Fibroblast of villous mesenchyme (primary cell): Measurements from ENCODE around the gene CACNA2D4. TPM values are rescaled to one million over a fixed set of nuclear protein-coding genes. Genes with fewer than 3 reads are reported as not detected.

Experiments
- DNase-seq: peaks from one replicate; pipeline ENCODE4 v3.0.0-alpha.2; 2010; ENCODE audit warnings: low read depth
- H3K4me3 ChIP-seq: 2 replicates; pipeline ENCODE4 v1.5.1; 2011; ENCODE audit warnings: low read depth, mild to moderate bottlenecking, low read length
- total RNA-seq: library from RNA; depleted of rRNA; stranded (reverse); fragments of >200 nt; gene quantifications from 2 replicates; pipeline ENCODE4 v1.2.3, GENCODE V29; 2012
- TF ChIP-seq, protein P1 (sequence below): IDR thresholded peaks from 2 replicates; pipeline ENCODE4 v1.5.1; 2012; ENCODE audit warnings: low read depth, mild to moderate bottlenecking, low read length; ENCODE audit not compliant: insufficient read depth

Gene CACNA2D4
- total RNA-seq, 1 donor, result 1.7 TPM

DNA sequence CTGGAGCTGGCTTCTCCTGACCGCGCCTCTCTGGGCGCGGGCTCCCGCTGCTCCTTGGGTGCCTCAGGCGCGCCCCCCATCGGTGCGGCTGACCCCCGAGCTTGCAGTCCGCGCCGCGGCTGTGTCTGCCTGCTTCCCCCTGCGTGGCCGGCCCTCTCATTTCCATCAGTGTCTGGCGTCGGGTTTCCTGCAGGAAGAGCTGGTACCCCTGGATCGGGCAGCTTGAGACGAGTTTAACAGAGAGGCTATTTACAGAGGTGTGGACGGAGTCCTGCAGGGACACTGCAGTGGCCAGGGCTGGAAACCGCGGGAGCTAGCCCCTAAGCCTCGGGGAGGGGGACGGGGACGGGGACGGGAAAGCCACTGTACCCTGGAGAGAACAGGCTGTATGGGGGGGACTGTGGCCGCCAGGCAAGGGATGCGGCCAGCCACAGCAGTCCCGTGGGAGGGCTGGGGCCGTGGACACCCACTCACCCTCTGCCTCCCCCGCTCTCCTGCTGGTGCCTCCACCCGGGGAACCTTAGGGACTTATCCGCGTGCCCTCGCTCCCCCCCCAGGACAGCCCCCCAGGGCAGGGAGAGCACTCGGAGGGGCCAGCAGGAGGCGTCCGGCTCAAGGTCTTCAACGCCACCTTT is 3.7 kb upstream of the CACNA2D4 start:
- TF ChIP-seq, protein P1, sequence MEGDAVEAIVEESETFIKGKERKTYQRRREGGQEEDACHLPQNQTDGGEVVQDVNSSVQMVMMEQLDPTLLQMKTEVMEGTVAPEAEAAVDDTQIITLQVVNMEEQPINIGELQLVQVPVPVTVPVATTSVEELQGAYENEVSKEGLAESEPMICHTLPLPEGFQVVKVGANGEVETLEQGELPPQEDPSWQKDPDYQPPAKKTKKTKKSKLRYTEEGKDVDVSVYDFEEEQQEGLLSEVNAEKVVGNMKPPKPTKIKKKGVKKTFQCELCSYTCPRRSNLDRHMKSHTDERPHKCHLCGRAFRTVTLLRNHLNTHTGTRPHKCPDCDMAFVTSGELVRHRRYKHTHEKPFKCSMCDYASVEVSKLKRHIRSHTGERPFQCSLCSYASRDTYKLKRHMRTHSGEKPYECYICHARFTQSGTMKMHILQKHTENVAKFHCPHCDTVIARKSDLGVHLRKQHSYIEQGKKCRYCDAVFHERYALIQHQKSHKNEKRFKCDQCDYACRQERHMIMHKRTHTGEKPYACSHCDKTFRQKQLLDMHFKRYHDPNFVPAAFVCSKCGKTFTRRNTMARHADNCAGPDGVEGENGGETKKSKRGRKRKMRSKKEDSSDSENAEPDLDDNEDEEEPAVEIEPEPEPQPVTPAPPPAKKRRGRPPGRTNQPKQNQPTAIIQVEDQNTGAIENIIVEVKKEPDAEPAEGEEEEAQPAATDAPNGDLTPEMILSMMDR, result no peak
- DNase-seq, result no peak
- no peak overlapping the region for H3K4me3 ChIP-seq

DNA sequence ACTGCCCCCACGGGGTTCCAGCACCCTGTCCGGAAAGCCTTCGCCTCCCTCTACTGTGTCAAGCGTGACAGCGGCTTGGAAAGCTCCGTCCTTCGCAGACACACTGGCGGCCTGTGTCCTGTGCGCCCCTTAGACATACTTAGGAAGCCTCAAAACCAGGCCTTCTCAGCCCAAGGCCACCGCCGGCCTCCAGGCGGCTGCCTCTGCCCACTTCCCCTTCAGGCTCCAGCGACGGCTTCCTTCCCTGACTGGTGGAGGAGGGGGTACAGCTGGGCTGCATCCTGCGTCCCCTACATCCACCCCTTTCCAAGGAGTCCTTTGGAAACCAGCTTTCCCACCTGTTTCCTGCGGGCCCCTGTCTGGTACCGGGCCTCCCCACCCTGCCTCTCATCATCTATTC is 2.5 kb upstream of the CACNA2D4 start:
- no peak overlapping the region for H3K4me3 ChIP-seq
- DNase-seq, result no peak
- TF ChIP-seq, protein P1, result no peak

DNA sequence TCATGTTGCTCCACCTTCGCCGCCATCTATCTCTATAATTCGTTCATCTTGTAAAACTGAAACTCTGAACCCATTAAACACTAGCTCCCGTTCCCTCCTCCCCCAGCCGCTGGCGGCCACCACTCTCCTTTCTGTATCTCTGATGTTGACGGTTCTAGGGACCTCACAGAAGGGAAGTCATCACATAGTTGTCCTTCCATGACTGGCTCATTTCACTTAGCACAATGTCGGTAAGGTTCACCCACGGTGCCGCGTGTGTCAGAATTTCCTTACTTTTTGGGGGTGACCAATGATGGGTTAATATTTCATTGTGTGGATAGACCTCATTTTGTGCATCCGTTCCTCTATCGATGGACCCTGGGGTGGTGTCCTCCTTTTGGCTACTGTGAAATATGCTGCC is 2.0 kb upstream of the CACNA2D4 start:
- no peak for DNase-seq
- no peak overlapping the region for H3K4me3 ChIP-seq
- TF ChIP-seq, protein P1, result no peak

DNA sequence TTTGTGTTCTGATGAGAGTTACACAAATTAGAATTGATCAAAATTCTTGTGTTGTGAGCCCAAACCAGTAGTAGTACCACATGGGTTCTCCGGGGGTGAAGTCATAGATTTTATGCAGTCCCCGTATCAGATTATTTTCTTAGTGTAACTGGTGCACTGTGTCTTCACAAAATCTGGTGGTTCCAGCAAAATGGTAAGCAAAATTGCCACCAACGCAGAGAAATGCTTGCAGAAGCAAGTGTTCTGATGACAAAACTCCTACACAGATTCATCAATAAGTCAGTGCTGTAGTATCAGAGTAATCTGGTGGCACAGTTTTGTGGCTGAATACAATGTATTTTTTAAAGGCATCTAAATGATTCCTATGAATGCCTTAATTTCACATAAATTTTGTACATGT is 1.3 kb upstream of the CACNA2D4 start:
- TF ChIP-seq, protein P1, result no peak
- no peak overlapping the region for H3K4me3 ChIP-seq
- DNase-seq, result no peak

DNA sequence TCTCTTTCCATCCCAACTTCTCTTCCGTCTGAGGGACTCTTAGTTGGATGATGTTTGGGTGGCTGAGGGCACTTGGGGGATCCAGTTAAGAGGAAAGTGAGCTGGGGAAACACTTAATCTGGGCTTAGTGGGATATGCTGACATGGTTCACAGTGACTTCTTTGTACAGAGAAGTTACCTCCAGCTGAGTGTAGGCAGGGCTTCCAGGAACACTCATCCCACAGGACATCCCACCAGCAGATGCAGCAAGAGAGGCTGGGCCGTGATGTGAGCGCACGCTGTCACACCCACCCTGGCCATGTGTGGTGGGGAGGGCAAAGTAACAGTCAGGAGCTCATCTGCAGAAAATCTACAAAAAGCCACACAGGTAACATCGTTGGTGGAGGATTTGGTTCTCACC is 832 bp upstream of the CACNA2D4 start:
- no peak overlapping the region for H3K4me3 ChIP-seq
- no peak for DNase-seq
- TF ChIP-seq, protein P1, result no peak

DNA sequence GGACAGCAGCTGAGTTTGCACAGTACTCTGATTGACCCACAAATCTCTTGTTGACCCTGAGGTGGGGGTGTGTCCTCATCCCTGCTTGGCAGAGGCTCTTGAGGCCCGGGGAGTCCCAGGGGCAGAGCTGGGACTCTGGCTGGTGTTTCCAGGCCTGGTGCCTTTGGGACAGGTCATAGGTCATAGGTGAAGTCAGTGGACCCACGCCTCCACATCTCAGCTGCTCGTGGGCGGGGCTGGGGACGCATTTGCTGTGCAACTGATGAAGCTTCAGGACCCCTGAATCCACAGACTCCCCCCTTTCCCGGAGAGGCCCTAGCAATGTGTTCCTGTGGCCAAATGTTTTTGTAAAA is 408 bp upstream of the CACNA2D4 start:
- DNase-seq, result no peak
- TF ChIP-seq, protein P1, result no peak
- H3K4me3 ChIP-seq, result no peak overlapping the region
